OCI-LY7 (cell line): ENCODE results near the gene UBE3D. TPM values are rescaled to one million over a fixed set of nuclear protein-coding genes. Genes with fewer than 3 reads are reported as not detected.

Source experiments
- BruUV-seq: library from RNA; stranded (reverse); fragments of 400-500 nt; replicated peaks from 2 replicates; lab custom pipeline; 2021; lab: Mats Ljungman, UMichigan
- CTCF ChIA-PET: fragments of 300-600 bp; sonication (Branson Sonifier 250); formaldehyde crosslinking; loops from one replicate; lab custom pipeline; 2022; ENCODE audit warnings: antibody characterized with exemption; ENCODE audit not compliant: unreplicated experiment; lab: Charles Lee
- POLR2A ChIA-PET: fragments of 300-600 bp; sonication (Branson Sonifier 250); formaldehyde crosslinking; loops from one replicate; lab custom pipeline; 2022; ENCODE audit warnings: antibody characterized with exemption; lab: Charles Lee
- DNase-seq: peaks from one replicate; pipeline ENCODE4 v3.0.0-alpha.2; 2015; ENCODE audit warnings: low spot score
- H2AFZ ChIP-seq: fragments of 200-600 bp; sonication (generic), shearing (Covaris generic); 2 replicates; pipeline ENCODE4 v1.6.1; 2014; ENCODE audit warnings: mild to moderate bottlenecking, antibody characterized with exemption, low read length, moderate library complexity
- H3K27ac ChIP-seq: fragments of 200-600 bp; sonication (generic); 2 replicates; pipeline ENCODE4 v1.5.1; 2014; ENCODE audit warnings: mixed run types, low read depth, mild to moderate bottlenecking, moderate library complexity, low read length, inconsistent platforms; ENCODE audit not compliant: poor library complexity, severe bottlenecking
- H3K36me3 ChIP-seq: fragments of 200-600 bp; sonication (generic); 2 replicates; pipeline ENCODE4 v1.6.1; 2014; ENCODE audit warnings: mild to moderate bottlenecking, antibody characterized with exemption, low read length, moderate library complexity, mixed read lengths; ENCODE audit not compliant: insufficient read depth
- H3K4me1 ChIP-seq: fragments of 200-600 bp; sonication (generic); 2 replicates; pipeline ENCODE4 v1.5.1; 2014; ENCODE audit warnings: mild to moderate bottlenecking, low read length; ENCODE audit not compliant: insufficient read depth, poor library complexity, severe bottlenecking
- H3K4me2 ChIP-seq: fragments of 200-600 bp; sonication (generic); 2 replicates; pipeline ENCODE4 v1.6.1; 2014; ENCODE audit warnings: mild to moderate bottlenecking, low read length
- H3K4me3 ChIP-seq: fragments of 200-600 bp; sonication (generic); 2 replicates; pipeline ENCODE4 v1.5.1; 2014; ENCODE audit warnings: mild to moderate bottlenecking, low read depth, low read length; ENCODE audit not compliant: poor library complexity, severe bottlenecking
- H3K79me2 ChIP-seq: fragments of 200-600 bp; sonication (generic); 2 replicates; pipeline ENCODE4 v1.6.1; 2016; ENCODE audit warnings: low read depth, mild to moderate bottlenecking, low read length, moderate library complexity, mixed read lengths; ENCODE audit not compliant: insufficient read depth
- H3K9me2 ChIP-seq: fragments of 200-600 bp; sonication (generic); 2 replicates; pipeline ENCODE4 v1.6.1; 2016; ENCODE audit warnings: mild to moderate bottlenecking, low read length, mixed read lengths; ENCODE audit not compliant: insufficient read depth
- H3K9me3 ChIP-seq: fragments of 200-600 bp; sonication (generic); 2 replicates; pipeline ENCODE4 v1.6.1; 2014; ENCODE audit warnings: mild to moderate bottlenecking, mixed run types, low read length, mixed read lengths
- H4K20me1 ChIP-seq: fragments of 200-600 bp; sonication (generic); 2 replicates; pipeline ENCODE4 v1.6.1; 2014; ENCODE audit warnings: mild to moderate bottlenecking, antibody characterized with exemption, low read length, moderate library complexity, mixed read lengths; ENCODE audit not compliant: insufficient read depth
- EZH2phosphoT487 ChIP-seq: fragments of 200-600 bp; sonication (generic); IDR thresholded peaks from 2 replicates; pipeline ENCODE4 v1.6.1; 2018; ENCODE audit warnings: low read depth, borderline replicate concordance, mild to moderate bottlenecking, mixed run types, antibody characterized with exemption, low read length, moderate library complexity, mixed read lengths
- intact Hi-C: fragments of 100-400 bp; cut with micrococcal nuclease; formaldehyde crosslinking; loops from one replicate; pipeline ENCODE4 v1.10.0; 2022; ENCODE audit not compliant: unreplicated experiment
- total RNA-seq, 2 experiments: library from RNA; depleted of rRNA in 1 of 2; stranded (reverse); fragments of >200 nt in 1 of 2; shearing (Covaris generic) in 1 of 2; gene quantifications; 2 replicates each; pipeline ENCODE4 v1.2.3, GENCODE V29; 2014 to 2022
- TF ChIP-seq, protein P1 (sequence below): fragments of 200-600 bp; sonication (generic); conservative IDR thresholded peaks from 2 replicates; pipeline ENCODE4 v1.5.1; 2014; ENCODE audit warnings: mild to moderate bottlenecking, antibody characterized with exemption, low read length, moderate library complexity, mixed read lengths

Gene UBE3D
- total RNA-seq, 2 experiments from 2014 or later, result 11.0 to 15.1 TPM

DNA sequence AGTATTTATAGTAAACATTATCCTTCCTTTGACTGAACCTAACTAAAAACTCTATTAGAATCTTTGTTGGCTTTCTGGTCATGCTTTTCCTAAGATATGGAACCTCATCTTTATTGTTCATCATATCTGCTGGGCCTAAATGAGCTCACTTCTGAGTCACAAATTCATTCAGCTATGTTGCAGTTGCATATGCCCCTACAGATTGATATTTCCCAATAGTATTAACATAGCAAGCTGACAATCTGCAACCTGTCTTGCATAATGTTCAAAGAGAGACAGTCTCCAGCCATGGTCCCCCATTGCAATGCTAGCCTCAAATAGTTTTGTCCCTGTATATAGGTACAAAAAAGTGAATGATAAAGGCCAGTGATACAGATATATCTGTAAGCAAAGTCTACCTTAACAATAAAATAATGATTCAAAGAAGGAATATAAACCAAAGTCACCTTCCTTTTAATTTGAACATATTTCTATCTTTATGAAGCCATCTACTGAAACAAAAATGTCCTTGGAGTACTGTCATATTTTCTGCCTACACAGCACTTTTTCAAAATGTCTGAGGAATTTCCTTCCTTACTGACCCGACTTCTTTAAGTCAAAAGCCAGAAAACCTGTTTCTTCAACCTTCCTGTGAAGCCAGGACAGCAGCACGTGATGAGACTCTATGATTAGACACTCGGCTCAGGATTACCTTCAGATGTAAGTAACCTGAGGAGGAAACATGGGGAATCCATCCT is 140.7 kb downstream of the UBE3D start:
- Histone ChIP-seq H3K9me2 (no peaks in the 10 kb centered on the region), H2AFZ (no peak overlapping the region), H3K4me2 (no peak overlapping the region), H3K4me1 (no peaks in the 10 kb centered on the region), H3K4me3 (no peak overlapping the region), H3K79me2 (no peaks in the 10 kb centered on the region), H3K9me3 (no peaks in the 10 kb centered on the region), H3K27ac (no peak overlapping the region), H3K36me3 (no peaks in the 10 kb centered on the region), H4K20me1 (no peaks in the 10 kb centered on the region)
- intact Hi-C loops, result no loop called here
- no TSS peak for BruUV-seq
- POLR2A ChIA-PET, result no interaction called here
- CTCF ChIA-PET, result no interaction called here
- TF ChIP-seq EZH2phosphoT487, result no peak
- TF ChIP-seq, protein P1, sequence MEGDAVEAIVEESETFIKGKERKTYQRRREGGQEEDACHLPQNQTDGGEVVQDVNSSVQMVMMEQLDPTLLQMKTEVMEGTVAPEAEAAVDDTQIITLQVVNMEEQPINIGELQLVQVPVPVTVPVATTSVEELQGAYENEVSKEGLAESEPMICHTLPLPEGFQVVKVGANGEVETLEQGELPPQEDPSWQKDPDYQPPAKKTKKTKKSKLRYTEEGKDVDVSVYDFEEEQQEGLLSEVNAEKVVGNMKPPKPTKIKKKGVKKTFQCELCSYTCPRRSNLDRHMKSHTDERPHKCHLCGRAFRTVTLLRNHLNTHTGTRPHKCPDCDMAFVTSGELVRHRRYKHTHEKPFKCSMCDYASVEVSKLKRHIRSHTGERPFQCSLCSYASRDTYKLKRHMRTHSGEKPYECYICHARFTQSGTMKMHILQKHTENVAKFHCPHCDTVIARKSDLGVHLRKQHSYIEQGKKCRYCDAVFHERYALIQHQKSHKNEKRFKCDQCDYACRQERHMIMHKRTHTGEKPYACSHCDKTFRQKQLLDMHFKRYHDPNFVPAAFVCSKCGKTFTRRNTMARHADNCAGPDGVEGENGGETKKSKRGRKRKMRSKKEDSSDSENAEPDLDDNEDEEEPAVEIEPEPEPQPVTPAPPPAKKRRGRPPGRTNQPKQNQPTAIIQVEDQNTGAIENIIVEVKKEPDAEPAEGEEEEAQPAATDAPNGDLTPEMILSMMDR, result no peak
- DNase-seq, result no peak

DNA sequence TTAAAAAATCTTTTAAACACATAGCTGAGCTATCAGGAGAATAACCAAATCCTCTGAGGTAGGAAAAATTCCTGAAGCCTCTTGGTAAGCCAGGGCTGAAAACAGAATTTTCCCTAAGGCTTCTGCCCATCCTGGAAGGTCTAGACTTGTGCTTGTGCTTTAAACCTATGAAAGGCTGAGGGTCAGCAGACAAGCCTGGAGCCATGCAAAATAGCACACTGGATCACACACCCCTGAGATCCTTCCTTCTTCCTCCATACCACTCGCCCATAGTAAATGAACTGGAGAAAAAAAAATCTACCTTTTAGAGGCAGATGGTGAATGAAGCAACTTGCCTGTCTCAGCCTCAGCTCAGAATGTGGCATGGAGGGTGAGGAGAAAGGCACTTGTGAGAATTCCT is 144.4 kb downstream of the UBE3D start:
- intact Hi-C loops, result no loop called here
- Histone ChIP-seq H3K36me3 (no peaks in the 10 kb centered on the region), H2AFZ (no peak overlapping the region), H3K4me3 (no peak overlapping the region), H3K4me1 (no peaks in the 10 kb centered on the region), H3K9me3 (no peaks in the 10 kb centered on the region), H3K27ac (no peak overlapping the region), H3K79me2 (no peaks in the 10 kb centered on the region), H3K4me2 (no peak overlapping the region), H3K9me2 (no peaks in the 10 kb centered on the region), H4K20me1 (no peaks in the 10 kb centered on the region)
- BruUV-seq, result no TSS peak
- ChIA-PET CTCF (no interaction called here), POLR2A (interaction anchor here (0.5 to 0.8 kb wide), 2 partner anchors 225 to 648 kb away, joined by 3 to 4 read pairs; no protein-coding TSS in a partner anchor)
- TF ChIP-seq, protein P1, result no peak
- TF ChIP-seq EZH2phosphoT487, result no peak
- DNase-seq, result no peak
